ENCODE data around the gene TXLNA.
A peak's percentile ranks its signal among the peaks of the same experiment; 100 is the strongest.

The TXLNA gene

DNA sequence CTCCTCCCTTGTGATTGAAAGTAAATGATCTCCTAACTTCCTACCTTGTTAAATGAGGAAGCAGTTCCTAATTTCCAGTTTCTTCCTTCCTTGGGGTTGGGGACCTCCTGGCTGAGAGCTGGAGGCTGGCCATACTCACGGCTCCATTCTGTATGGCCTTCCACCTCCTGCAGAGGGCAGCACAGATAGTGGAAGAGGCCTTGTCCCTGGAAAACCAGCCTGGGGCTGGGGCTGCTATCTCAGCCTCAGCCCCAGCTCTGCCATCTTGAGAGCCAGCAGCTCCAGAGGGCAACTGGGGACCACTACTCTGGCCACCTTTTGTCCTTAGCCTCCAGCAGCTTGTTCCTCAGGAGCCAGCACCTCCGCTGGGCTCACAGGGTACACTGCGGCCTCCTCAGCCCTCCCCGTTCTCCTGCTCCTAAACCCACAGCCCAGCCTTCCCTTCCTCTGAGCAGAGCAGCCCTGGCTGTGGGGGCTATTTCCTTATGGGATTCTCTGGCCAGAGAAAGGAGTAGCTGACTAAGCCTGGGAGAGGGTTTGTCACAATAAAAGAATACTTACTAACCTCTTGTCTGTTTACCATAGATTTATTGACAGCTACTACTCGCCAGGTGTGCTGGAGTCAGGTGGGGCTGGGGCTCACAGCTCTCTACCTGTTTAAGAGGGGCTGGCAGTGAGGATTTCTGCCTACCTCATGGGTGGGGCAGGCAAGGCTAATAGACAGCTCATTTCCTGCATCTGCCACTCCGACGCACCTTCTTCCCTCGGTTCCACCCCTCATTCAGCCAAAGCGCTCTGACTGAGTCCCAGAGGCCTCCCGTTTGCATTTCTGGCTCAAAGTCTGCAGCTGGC is 36.4 kb downstream of the TXLNA start:
- peak; percentile 23 to 34 for DNase-seq (ENCODE audit: low read depth in 2 of 2)

DNA sequence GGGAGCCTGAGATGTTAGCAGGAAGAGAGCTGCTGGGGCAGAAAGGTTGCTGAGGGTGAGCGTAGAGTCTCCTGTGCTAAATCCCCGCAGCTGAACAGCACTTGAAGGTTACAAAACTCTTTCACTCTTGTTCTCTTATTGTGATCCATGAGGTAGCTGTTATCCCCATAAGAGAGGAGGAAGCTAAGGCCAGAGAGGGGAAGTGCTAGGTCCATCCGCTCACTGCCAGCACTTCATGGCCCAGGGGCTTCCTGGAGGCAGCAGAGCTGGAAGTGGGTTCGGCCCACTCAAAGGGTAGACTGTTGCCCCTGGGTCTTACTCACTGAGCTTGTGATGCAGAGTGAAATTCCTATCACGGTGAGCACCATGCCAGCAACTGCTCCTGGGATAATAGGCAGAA is 37.1 kb downstream of the TXLNA start:
- DNase-seq (ENCODE audit: low read depth in 2 of 2): no peak

DNA sequence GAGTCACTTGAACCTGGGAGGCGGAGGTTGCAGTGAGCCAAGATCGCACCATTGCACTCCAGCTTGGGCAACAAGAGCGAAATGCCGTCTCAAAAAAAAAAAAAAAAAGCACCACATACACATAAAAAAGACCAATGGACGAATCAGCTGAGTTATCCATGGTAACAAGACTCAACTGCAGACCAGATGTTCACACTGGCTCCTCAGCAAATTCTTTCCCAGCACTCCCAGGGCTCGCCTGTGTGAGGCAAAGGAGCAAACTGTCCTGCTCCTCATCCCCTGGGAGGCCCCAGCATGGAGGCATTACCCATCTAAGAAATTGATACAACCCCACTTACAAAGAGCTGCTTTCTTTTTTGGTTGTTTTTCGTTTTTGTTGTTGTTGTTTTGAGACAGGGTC is 39.5 kb downstream of the TXLNA start:
- no peak for DNase-seq (ENCODE audit: low read depth in 2 of 2)

DNA sequence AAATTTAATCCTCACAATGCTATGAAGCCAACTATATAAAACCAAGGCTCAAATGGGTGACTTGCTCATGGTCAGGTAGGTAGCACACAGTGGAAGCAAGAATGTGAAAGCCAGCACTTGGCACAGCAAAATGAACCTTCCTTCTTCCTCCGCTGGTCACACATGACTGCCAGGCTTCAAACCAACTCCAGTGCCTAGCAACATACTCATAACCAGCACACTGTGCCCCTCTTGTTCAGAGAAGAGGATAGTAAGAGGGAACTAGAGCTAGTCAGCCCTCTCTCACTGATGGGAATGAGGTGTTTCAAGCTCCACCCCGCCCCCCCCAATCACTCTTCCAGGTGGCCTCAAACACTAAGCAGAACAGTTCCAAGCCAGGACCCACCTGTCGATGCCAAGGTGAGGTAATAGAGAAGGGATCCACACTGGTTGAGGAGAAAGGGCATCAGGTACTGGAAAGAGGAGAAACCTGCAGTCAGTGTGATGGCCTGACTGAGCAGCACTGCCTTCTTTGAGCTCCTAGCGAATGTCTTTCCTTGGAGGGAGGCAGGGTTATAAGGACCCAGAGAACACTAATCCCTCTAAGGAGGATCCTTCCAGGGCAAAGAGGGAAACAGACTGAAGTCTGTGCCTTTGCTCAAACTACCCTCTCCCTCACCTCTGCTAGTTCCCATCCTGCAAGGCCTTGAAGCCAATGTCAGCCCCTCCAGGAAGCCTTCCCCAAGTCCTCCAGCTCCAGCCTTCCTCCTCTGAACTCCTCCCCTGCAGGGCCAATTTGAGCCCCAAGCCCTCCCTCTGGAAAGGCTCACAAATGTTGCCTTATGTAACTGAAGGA is 41.5 kb downstream of the TXLNA start:
- DNase-seq (ENCODE audit: low read depth in 2 of 2): no peak

DNA sequence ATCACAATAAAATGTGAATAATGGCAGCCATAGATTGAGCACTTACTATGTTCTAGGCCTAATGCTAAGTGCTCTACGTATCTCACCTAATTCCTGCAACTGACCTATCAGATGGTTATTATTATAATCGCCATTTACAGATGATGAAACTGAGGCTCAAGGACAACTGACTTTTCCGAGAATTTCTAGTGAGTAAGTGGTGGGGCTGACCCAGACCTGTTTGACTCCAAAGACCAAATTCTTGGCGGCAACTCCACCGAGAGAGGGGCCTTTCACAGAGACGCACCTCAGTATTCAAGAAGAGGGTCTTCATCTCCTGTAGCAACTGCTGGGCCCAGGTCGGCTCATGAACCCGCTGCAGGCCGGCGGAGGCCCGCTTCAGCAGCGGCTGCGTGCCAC is 42.1 kb downstream of the TXLNA start:
- DNase-seq (ENCODE audit: low read depth in 2 of 2): no peak

DNA sequence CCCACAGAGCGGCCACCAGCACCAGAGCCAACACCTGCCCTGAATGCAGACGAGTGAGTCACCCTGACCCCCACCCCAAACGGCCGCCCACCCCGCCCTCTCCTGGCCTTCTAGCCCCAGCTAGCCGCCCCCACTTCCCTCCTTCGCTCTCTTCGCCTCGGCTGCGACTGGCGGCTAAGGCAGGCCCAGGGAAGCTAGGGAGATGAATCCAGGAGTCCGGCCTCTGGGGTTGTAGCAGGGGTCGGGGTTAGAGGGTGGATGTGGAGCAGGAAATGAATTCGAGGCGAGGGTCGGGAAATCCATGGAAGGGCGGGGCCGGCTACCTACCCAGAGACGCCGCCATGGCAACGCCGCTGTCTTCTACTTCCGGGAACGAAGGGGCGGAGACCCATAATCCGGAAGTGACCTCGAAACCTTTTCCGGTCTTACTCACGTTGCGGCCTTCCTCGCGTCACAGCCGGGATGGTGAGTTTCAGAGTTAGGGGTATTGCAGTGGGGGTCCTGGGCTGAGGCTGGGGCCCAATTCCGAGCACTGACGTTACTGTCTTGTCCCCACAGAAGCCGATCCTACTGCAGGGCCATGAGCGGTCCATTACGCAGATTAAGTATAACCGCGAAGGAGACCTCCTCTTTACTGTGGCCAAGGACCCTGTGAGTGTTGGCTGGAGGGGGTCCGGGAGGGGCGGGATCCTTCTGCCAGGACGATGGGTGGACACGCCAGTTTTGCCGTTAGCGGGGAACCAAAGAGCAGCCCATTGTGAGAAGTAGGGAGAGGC is 42.7 kb downstream of the TXLNA start, which contains the start of the genes EIF3I and TMEM234:
Gene EIF3I (plus strand): TSS at position 428 of the 776 bp plus-strand sequence. CDS start 35 bp downstream, at position 463.
Gene TMEM234 (minus strand): TSS at position 374 of the 776 bp plus-strand sequence. CDS start 31 bp downstream, at position 343.
- DNase-seq (ENCODE audit: low read depth in 2 of 2): peak; percentile 89

DNA sequence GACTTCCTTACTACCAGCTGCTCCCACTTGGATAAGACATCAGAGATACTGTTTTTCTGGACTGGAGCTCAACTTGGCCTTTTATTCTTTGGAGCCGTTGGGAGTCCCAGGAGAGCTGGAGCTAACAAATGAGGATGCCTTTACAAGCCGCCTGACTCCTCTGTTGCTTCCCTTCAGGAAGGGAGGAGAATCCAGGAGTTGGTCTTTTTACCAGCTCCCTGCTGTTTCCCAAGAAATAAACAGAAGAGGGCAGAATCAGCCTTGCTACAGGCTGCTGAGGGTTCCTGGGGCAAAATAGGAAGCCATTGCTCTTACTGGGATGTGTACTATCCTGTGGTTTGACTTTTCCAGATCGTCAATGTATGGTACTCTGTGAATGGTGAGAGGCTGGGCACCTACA is 44.2 kb downstream of the TXLNA start:
- no peak for DNase-seq (ENCODE audit: low read depth in 2 of 2)

DNA sequence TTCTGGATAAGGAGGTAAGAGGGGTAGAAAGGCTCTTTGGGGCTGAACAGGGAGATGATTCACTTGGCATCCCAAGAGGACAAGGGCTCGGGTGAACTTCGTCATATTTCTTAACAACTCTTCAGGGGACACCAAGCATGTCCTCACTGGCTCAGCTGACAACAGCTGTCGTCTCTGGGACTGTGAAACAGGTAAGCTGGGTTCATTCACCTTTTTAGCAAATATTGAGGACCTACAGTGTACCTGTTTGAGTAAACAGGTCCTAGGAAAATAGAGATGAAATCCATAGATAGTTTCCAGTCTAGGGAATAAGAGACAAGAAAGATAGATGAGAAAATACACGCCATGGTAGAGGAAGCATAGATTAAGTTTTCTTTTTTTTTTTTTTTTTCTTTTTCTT is 44.8 kb downstream of the TXLNA start:
- DNase-seq (ENCODE audit: low read depth in 2 of 2): no peak

DNA sequence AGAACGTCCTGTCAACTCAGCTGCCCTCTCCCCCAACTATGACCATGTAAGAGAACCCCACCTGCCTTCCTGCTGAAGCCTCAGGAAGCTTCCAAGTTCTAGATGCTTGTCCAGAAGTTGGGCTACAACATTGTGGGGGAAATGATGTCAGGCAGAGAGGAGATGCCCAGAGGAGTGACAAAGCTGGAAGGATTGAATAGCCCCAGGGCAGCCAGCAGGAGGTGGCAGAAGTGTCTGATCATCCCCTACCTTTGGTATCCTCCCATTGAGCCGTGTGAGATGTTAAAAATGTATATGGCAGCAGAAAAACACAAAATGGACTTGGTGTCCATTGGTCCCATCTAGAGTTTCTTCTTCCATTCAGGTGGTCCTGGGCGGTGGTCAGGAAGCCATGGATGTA is 49.3 kb downstream of the TXLNA start:
- DNase-seq (ENCODE audit: low read depth in 2 of 2): no peak

DNA sequence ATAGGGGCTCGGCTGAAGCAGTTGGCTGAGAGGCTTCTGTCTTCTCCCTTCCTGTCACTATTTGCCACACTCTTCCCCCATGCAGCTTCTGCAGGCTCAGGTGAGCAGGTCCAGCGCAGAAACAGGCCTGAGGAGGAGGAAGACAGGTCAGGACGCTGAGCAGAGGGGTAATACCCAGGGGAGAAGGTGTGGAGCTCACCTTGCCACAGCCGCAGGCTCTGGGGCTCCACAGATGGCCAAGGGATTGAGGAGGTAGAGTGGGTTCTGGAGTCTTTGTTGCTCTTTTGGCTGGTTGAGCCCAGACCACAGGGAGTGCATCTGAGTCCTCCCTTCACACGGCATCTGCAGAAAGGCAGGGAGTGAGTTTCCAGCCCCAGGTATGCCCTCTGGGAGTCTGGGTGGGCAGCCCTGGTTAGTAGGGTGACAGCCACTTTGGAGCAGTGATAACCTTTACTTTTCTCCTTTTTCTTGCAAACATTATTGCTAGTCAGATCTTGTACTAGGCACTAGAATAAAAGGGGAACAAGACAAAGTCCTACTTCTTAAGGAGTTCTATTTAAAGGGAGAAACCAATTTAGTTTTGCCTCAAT is 52.5 kb downstream of the TXLNA start:
- no peak for DNase-seq (ENCODE audit: low read depth in 2 of 2)

DNA sequence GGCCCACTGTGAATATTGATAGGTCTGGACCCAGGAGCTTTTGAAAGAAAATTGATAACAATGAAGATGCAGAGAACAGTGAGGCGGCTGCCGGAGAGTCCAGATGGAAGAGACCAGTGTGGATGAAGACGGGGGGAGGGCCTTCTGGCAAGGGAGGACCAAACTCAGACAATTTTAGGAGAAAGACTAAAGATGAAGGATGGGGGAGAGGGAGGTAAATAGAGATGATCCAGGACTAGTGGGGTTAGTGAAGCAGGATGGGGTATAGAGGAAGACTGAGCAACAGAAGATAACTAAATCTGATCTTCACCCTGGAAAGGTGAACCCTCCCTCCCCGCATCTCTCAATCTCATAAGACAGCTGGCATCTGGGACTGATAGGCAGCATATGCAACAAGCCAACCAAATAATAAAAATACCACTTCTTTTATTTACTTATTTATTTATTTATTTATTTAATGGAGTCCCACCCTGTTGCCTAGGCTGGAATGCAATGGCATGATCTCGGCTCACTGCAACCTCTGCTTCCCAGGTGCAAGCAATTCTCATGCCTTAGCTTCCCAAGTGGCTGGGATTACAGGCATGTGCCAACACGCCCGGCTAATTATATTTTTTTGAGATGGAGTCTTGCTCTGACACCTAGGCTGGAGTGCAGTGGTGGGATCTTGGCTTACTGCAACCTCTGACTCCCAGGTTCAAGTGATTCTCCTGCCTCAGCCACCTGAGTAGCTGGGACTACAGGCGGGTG is 53.3 kb downstream of the TXLNA start:
- no peak for DNase-seq (ENCODE audit: low read depth in 2 of 2)

DNA sequence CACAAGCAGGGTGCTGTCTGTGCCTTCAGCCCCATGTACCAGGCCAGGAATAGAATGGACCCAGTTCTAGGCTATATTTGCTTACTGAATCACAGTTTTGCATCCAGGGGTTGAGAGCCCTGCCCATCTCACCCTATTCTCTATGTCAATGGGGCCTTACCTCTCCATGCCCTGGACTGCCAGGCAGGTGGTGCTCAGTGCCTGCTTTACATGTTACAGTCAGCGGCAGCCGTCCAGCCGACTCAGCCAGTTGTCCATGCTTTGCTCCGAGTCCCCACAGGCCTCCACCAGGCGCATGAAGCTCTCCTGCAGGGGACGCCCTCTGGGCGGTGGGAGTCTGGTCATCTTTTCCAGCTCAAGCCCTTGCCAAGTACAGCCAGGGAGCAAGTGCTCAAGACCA is 55.3 kb downstream of the TXLNA start:
- no peak for DNase-seq (ENCODE audit: low read depth in 2 of 2)

DNA sequence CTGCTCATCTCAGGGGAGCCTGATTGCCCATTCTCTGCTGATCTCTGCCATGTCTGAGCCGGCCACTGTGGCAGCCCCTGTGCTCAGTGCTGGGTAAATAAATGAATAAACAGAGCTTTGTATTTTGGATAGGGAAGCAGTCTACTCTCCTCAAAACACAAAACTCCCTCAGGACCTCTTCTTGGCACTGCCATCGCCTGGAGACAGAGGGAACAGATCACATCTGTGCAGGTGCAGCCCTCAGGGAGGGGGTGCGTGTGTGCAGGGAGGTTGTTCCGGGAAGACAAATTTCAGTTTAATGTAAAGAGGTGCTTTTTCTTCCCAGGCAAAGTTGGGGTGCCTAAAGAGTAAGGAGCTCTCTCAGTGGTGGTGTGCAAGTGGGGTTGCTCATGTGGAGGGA is 59.9 kb downstream of the TXLNA start:
- DNase-seq (ENCODE audit: low read depth in 2 of 2): no peak

DNA sequence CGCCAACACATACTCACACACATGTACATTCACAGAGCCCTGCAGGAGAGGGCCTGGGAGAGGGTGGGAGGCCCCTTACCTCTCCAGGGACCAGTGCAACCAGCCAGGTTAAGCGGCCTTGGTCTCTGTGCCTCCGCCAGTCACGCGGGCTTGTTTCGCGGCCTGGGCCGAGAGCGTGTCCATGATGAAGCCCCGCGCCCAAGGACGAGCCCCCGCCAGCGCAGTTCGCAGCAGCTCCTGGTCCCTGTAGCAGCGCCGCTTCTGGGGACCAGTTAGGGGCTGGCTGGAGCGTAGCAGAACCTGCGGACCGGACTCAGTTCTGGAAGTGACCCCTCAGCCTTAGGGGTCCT is 60.3 kb downstream of the TXLNA start:
- DNase-seq (ENCODE audit: low read depth in 2 of 2): no peak

DNA sequence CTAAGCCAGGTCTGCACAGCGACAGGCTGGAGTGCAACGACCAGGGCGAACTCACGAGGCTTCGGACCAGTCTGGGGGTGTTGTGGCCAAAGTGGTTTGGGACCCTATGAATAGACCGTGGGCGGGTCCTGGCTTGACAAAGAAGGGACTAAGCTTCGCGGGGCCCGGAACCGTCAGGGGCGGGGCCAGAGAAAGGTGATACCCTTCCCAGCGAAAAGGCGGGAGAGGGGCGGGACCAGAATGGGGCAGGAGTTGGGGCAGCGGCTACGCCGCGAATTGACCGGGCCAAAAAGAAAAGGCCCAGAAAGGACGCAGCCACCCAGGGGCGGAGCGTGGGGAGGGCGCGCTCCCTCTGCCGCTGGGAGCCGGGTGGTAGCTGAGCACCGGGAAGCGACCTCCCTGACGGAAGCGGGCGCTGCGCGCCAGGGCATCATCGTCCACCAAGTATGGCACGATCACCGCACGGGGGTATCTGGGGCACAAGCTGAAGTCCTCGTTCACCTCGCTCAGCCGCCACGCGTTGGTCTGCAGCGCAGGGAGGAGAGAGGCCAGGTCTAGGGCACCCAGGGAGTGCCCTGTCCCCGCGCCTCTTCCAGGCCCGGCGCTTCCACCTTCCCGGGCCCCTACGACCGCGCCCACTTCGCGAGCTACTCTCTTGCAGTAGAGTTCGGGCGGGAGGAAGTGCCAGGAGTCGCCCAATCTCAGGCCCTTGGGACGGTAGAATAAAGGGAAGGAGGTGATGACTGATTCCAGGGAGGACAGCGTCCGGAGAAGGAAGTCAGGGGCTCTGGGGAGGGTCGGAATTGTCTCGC is 60.9 kb downstream of the TXLNA start:
- peak in 1 of 2 donors; percentile 50 for DNase-seq (ENCODE audit: low read depth in 2 of 2)

DNA sequence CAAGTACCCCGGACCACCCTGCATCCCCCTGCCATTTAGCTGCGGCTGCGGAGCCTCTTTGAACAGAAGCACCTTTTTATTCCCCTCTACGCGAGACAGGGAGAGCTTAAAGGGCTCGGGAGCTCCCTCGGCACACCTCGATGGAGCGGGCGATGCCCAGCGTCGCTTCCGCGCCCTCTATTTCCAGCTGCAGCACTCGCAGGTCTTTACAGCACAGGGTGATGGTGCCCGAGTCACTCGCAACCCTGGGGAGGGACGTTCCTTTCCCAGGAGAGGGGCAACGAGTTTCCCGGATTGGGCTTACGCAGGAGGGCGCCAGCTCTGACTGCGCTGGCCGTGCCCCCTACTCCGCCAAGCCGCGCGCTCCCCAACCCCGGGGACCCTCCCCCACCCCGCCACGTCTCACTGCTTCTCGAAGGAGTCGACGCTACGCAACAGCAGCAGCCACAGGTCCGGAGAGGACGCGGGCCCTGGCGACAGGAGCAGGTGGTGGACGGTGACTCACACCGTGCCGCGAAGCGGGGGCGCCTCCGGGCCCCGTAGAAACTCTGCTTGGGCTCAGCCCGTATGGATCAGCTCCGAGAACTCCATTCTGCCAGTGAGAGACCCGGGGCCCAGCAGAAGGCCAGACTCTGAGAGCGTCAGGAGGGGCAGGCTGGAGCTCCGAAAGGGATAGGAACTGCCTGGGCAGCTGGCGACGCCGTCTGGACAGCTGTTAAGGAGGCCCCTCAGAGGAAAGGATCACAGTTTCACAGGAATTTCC is 61.7 kb downstream of the TXLNA start:
- peak in 1 of 2 donors; percentile 36 for DNase-seq (ENCODE audit: low read depth in 2 of 2)

DNA sequence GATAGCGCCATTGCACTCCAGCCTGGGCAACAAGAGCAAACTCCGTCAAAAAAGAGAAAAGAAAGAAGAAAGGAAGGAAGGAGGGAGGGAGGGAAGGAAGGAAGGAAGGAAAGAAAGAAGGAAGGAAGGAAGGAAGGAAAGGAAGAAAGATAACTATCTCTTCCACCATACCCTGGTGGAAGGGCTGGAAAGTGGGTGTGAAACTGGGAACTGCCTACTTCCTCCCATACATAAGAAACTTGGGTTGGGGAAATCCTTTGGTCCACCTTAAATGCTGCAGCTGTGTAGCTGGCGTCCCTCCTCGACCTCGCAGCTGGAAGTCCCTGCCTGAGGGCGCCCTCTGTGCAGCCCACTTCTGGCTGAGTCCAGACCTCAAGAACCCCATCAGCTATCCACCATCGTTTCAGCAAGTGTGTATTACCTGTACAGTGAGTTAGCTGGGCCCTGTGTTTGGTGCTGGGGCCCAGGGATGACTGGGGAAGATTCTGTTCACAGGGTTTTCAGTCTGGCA is 62.9 kb downstream of the TXLNA start:
- DNase-seq (ENCODE audit: low read depth in 2 of 2): no peak

DNA sequence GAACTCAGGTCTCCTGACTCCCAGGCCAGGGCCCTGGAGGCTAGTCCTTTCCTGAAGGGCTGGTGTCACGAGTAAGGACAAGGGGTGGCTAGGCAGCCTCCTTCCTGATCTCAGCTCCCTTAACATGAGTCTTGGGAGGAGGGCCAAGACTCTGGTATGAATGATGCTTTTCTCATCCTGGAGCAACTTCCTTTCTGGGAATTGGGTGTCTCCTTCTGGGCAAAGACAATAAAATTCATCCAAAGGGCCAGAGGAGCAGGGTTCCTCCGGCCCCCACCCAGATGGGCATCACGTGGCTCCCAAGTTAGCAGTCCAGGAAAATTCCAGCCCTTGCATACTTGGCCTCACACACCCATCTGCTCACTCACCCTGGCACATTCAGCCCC is 67.4 kb downstream of the TXLNA start, which contains the start of gene FAM167B:
Gene FAM167B (plus strand): TSS at position 335 of the 386 bp plus-strand sequence. CDS start 200 bp downstream, outside the sequence.
- DNase-seq (ENCODE audit: low read depth in 2 of 2): no peak

DNA sequence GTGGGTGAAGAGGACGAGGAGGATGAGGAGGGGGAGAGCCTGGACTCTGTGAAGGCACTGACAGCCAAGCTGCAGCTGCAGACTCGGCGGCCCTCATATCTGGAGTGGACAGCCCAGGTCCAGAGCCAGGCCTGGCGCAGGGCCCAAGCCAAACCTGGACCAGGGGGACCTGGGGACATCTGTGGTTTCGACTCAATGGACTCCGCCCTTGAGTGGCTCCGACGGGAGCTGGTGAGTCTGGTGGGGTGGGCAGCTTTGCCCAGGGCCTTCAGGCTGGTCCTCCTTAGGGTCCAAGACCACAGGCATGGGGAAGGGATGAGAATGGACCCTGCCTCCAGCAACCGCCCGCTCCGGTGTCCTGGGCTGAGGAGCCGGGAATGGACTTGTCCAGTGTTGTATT is 68.0 kb downstream of the TXLNA start:
- no peak for DNase-seq (ENCODE audit: low read depth in 2 of 2)

Measured in stimulated activated CD8-positive, alpha-beta memory T cell treated with anti-CD3 and anti-CD28 coated beads, Interleukin-7, amount 100 ng/mL, for 4 hours (primary cell).